HepG2 (cell line): Measurements from ENCODE around the gene DLEC1. TPM values are rescaled to one million over a fixed set of nuclear protein-coding genes. Genes with fewer than 3 reads are reported as not detected.

Experiments
- ATF7-NPFF ChIP-seq: sonication (generic); formaldehyde crosslinking; IDR thresholded peaks from 2 replicates; pipeline ENCODE4 v1.8.1; 2023; ENCODE audit warnings: mild to moderate bottlenecking, low read depth, missing genetic modification reagents, moderate library complexity
- CHD2 ChIP-seq: IDR thresholded peaks from 2 replicates; pipeline ENCODE4 v1.6.1; 2011; ENCODE audit warnings: low read depth, low read length, improper control_type of control experiment
- CTCF ChIP-seq: sonication (generic); formaldehyde crosslinking; IDR thresholded peaks from 2 replicates; pipeline ENCODE4 v1.5.0; 2020; ENCODE audit warnings: mild to moderate bottlenecking, missing genetic modification reagents, moderate library complexity
- DRAP1 ChIP-seq: IDR thresholded peaks from 2 replicates; pipeline ENCODE4 v1.6.1; 2016; ENCODE audit warnings: missing genetic modification reagents, missing compliant biosample characterization
- EEA1 ChIP-seq: sonication (generic); formaldehyde crosslinking; IDR thresholded peaks from 2 replicates; pipeline ENCODE4 v1.5.1; 2020; ENCODE audit warnings: mild to moderate bottlenecking, missing genetic modification reagents, borderline replicate concordance
- FUBP1 ChIP-seq: sonication (generic); formaldehyde crosslinking; IDR thresholded peaks from 2 replicates; pipeline ENCODE4 v1.5.1; 2020; ENCODE audit warnings: missing genetic modification reagents, mild to moderate bottlenecking, borderline replicate concordance
- HNF4A ChIP-seq: sonication (generic); formaldehyde crosslinking; IDR thresholded peaks from 2 replicates; pipeline ENCODE4 v1.4.0; 2020; ENCODE audit warnings: missing genetic modification reagents
- HOXA7 ChIP-seq: sonication (generic); formaldehyde crosslinking; IDR thresholded peaks from 2 replicates; pipeline ENCODE4 v1.8.1; 2022; ENCODE audit warnings: mild to moderate bottlenecking, missing genetic modification reagents, moderate library complexity
- HOXA9 ChIP-seq: sonication (generic); formaldehyde crosslinking; IDR thresholded peaks from 2 replicates; pipeline ENCODE4 v1.8.1; 2022; ENCODE audit warnings: missing genetic modification reagents, mild to moderate bottlenecking, moderate library complexity, borderline replicate concordance
- KDM3A ChIP-seq: IDR thresholded peaks from 2 replicates; pipeline ENCODE4 v1.6.1; 2018; ENCODE audit warnings: low read depth, missing compliant biosample characterization
- MTF1 ChIP-seq: sonication (generic); formaldehyde crosslinking; IDR thresholded peaks from 2 replicates; pipeline ENCODE4 v1.5.0; 2020; ENCODE audit warnings: missing genetic modification reagents
- SATB2 ChIP-seq: sonication (generic); formaldehyde crosslinking; IDR thresholded peaks from 2 replicates; pipeline ENCODE4 v1.5.0; 2020; ENCODE audit warnings: missing genetic modification reagents
- STAT5B ChIP-seq: sonication (generic); formaldehyde crosslinking; IDR thresholded peaks from 2 replicates; pipeline ENCODE4 v1.4.0; 2020; ENCODE audit warnings: missing genetic modification reagents
- TRIM22 ChIP-seq: fragments of 450-650 bp; IDR thresholded peaks from 2 replicates; pipeline ENCODE4 v1.6.1; 2017
- ZBTB46 ChIP-seq: sonication (generic); formaldehyde crosslinking; IDR thresholded peaks from 2 replicates; pipeline ENCODE4 v1.4.0; 2020; ENCODE audit warnings: mild to moderate bottlenecking, missing genetic modification reagents, borderline replicate concordance
- ZNF12 ChIP-seq: sonication (generic); formaldehyde crosslinking; IDR thresholded peaks from 2 replicates; pipeline ENCODE4 v1.5.0; 2020; ENCODE audit warnings: missing genetic modification reagents
- ZNF451 ChIP-seq: sonication (generic); formaldehyde crosslinking; IDR thresholded peaks from 2 replicates; pipeline ENCODE4 v1.5.0; 2020; ENCODE audit warnings: mild to moderate bottlenecking, missing genetic modification reagents
- ZNF607 ChIP-seq: sonication (generic); formaldehyde crosslinking; IDR thresholded peaks from 2 replicates; pipeline ENCODE4 v1.5.1; 2020; ENCODE audit warnings: missing genetic modification reagents, mild to moderate bottlenecking, borderline replicate concordance
- ZNF678 ChIP-seq: sonication (generic); formaldehyde crosslinking; IDR thresholded peaks from 2 replicates; pipeline ENCODE4 v1.4.0; 2020; ENCODE audit warnings: mild to moderate bottlenecking, missing genetic modification reagents
- ZNF770 ChIP-seq: sonication (generic); formaldehyde crosslinking; IDR thresholded peaks from 2 replicates; pipeline ENCODE4 v1.5.0; 2020; ENCODE audit warnings: mild to moderate bottlenecking, missing genetic modification reagents
- polyA plus RNA-seq, 8 experiments: library from polyadenylated mRNA; depleted of rRNA in 3 of 8; stranded (reverse) in 7 of 8; unstranded in 1 of 8; fragments of >200 nt; fragmentation: Illumina TruSeq in 4 of 8; extraction: Trizol in 4 of 8; gene quantifications; 2 replicates each; pipeline versions ENCODE4 v1.2.1 to v1.2.3, GENCODE V29; 2011 to 2016; ENCODE audit warnings: low read depth in 4 of 8, missing spikeins in 1 of 8, mixed read lengths in 1 of 8; ENCODE audit not compliant: insufficient read depth in 1 of 8
- total RNA-seq, 5 experiments: library from RNA; depleted of rRNA; stranded (reverse); fragments of >200 nt; fragmentation: Illumina TruSeq; extraction: Trizol; gene quantifications; 2 replicates each; pipeline ENCODE4 v1.2.3, GENCODE V29; 2016; ENCODE audit warnings: low read depth in 1 of 5

DLEC1 gene
- total and polyA plus RNA-seq, 2 of the 13 experiments (the other 11 are each of a cell fraction or from before 2014, with no cell fraction given) = 0.09 TPM; not detected in 1

- TF ChIP-seq ZNF770 (CRISPR knock-in tag) (no peak), HOXA7 (CRISPR knock-in tag) (no peak), MTF1 (CRISPR knock-in tag) (no peak), CHD2 (no peak), EEA1 (CRISPR knock-in tag) (no peak), SATB2 (no peak), DRAP1 (peak; percentile 99), KDM3A (CRISPR knock-in tag) (no peak), HOXA9 (CRISPR knock-in tag) (0 out of 2 replicates have a peak, but pooled peaks have one; percentile 46), ZNF12 (no peak), HNF4A (CRISPR knock-in tag) (no peak), ZNF451 (CRISPR knock-in tag) (peak; percentile 64; the same call in 1 of the 2 replicates), ZNF678 (CRISPR knock-in tag) (no peak), FUBP1 (CRISPR knock-in tag) (no peak), ZNF607 (peak; percentile 57), STAT5B (CRISPR knock-in tag) (no peak), CTCF (CRISPR knock-in tag) (no peak), ATF7-NPFF (peak; percentile 68; the same call in 1 of the 2 replicates), TRIM22 (no peak), ZBTB46 (CRISPR knock-in tag) (no peak)
Observed at GRCh38 chr3:38136777-38137614, 98.0 kb downstream of the DLEC1 start, which contains the start of gene ACAA1 (continued).
